Astrocyte of the spinal cord (primary cell): ENCODE data around the gene ESYT1.

Experiments used
- DNase-seq: peaks from one replicate; pipeline ENCODE4 v3.0.0; 2011; ENCODE audit warnings: low read depth, low spot score
- H3K4me3 ChIP-seq: 2 replicates; pipeline ENCODE4 v1.5.1; 2011; ENCODE audit warnings: low read depth, mild to moderate bottlenecking, low read length, moderate library complexity
- in situ Hi-C: cut with HindIII; loops from 2 replicates; pipeline ENCODE4 v1.10.0; 2017; ENCODE audit warnings: low sequenced_read_pairs
- TF ChIP-seq, protein P1 (sequence below): IDR thresholded peaks from 2 replicates; pipeline ENCODE4 v1.5.1; 2012; ENCODE audit warnings: low read depth, mild to moderate bottlenecking, low read length, inconsistent platforms

The ESYT1 gene, protein sequence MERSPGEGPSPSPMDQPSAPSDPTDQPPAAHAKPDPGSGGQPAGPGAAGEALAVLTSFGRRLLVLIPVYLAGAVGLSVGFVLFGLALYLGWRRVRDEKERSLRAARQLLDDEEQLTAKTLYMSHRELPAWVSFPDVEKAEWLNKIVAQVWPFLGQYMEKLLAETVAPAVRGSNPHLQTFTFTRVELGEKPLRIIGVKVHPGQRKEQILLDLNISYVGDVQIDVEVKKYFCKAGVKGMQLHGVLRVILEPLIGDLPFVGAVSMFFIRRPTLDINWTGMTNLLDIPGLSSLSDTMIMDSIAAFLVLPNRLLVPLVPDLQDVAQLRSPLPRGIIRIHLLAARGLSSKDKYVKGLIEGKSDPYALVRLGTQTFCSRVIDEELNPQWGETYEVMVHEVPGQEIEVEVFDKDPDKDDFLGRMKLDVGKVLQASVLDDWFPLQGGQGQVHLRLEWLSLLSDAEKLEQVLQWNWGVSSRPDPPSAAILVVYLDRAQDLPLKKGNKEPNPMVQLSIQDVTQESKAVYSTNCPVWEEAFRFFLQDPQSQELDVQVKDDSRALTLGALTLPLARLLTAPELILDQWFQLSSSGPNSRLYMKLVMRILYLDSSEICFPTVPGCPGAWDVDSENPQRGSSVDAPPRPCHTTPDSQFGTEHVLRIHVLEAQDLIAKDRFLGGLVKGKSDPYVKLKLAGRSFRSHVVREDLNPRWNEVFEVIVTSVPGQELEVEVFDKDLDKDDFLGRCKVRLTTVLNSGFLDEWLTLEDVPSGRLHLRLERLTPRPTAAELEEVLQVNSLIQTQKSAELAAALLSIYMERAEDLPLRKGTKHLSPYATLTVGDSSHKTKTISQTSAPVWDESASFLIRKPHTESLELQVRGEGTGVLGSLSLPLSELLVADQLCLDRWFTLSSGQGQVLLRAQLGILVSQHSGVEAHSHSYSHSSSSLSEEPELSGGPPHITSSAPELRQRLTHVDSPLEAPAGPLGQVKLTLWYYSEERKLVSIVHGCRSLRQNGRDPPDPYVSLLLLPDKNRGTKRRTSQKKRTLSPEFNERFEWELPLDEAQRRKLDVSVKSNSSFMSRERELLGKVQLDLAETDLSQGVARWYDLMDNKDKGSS

DNA sequence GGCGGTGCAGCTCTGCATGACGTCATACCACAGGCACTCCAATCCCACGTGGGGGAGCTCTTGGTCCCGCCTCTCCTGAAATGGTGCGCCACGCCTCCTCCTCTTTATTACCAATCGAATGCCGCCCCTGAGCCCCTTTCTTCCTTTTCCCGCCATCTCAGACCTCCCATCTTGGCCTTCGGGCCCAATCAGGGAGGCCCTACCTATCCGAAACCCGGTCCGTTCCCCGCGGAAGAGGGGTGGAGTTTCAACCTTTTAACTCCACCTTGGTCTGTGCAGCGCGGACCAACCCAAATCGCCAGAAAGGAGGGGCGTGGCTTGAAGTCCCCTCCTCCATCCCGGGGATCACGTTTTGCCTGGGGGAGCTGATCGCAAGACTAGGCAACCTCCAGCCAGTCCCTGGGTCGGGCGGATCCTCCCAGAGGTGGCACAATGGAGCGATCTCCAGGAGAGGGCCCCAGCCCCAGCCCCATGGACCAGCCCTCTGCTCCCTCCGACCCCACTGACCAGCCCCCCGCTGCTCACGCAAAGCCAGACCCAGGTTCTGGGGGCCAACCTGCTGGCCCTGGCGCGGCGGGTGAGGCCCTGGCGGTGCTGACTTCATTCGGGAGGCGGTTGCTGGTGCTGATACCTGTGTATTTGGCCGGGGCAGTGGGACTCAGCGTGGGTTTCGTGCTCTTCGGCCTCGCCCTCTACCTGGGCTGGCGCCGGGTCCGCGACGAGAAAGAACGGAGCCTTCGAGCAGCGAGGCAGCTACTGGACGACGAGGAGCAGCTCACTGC lies at the start of gene ESYT1:
TSS of gene ESYT1 (plus strand) at position 380 of the 782 bp plus-strand sequence. CDS start at position 433, 53 bp downstream.
- H3K4me3 ChIP-seq, result peak within 1 kb of the TSS; percentile 93
- peak; percentile 100 for DNase-seq
- in situ Hi-C loops, result no loop called here
- TF ChIP-seq, protein P1, sequence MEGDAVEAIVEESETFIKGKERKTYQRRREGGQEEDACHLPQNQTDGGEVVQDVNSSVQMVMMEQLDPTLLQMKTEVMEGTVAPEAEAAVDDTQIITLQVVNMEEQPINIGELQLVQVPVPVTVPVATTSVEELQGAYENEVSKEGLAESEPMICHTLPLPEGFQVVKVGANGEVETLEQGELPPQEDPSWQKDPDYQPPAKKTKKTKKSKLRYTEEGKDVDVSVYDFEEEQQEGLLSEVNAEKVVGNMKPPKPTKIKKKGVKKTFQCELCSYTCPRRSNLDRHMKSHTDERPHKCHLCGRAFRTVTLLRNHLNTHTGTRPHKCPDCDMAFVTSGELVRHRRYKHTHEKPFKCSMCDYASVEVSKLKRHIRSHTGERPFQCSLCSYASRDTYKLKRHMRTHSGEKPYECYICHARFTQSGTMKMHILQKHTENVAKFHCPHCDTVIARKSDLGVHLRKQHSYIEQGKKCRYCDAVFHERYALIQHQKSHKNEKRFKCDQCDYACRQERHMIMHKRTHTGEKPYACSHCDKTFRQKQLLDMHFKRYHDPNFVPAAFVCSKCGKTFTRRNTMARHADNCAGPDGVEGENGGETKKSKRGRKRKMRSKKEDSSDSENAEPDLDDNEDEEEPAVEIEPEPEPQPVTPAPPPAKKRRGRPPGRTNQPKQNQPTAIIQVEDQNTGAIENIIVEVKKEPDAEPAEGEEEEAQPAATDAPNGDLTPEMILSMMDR, result no peak

DNA sequence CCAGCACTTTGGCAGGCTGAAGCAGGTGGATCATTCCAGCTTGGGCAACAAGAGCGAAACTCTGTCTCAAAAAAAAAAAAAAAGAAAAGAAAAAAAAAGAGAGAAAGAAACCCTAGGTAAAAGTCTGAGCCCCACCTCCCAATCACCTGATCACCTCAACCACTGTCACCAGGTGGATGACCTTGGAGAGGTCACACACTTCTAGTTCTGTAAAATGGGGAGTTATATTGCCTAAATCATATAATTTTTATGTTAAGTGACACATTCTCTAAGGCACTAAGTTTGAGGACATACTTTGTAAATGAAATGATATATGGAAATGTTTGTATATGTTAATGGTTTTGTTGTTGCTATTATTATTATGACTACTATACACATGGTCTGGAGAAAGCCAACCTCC lies 49.6 kb upstream of the ESYT1 start:
- in situ Hi-C loops, result no loop called here
- TF ChIP-seq, protein P1, result no peak
- DNase-seq, result no peak
- H3K4me3 ChIP-seq, result no peak overlapping the region

DNA sequence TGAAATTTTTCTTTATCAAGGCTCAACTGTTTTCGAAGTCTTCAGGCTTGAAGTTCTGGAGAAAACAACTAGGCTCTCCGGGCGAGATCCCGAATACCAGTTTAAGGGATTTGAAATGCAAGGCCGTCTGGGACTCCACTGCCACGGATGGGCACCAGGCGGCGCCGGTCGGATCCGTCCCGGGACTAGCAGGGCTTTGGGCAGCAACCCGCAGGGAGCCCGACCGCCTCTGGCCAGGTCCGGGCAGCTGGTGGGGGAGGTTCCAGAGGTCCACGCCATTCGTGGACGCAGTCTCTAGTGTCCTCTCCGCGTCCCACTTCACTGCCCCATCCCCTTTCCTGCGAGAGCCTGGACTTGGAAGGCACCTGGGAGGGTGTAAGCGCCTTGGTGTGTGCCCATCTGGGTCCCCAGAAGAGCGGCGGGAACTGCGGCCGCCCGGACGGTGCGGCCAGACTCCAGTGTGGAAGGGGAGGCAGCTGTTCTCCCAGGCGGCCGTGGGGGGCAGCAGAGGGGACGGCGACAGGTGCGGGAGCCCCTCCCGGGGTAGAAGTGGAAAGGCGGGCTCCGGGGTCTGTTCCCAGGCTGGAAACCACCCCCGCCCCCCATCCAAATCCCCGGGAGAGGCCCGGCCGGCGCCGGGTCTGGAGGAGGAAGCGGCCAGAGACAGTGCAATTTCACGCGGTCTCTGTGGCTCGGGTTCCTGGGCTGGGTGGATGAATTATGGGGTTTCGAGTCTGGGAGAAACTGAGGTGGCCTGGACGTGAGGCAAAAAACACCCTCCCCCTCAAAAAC lies 48.9 kb upstream of the ESYT1 start:
- H3K4me3 ChIP-seq, result peak overlapping the region; percentile 42
- TF ChIP-seq, protein P1, result peak; percentile 86
- DNase-seq, result peak; percentile 85
- in situ Hi-C loops, result no loop called here

DNA sequence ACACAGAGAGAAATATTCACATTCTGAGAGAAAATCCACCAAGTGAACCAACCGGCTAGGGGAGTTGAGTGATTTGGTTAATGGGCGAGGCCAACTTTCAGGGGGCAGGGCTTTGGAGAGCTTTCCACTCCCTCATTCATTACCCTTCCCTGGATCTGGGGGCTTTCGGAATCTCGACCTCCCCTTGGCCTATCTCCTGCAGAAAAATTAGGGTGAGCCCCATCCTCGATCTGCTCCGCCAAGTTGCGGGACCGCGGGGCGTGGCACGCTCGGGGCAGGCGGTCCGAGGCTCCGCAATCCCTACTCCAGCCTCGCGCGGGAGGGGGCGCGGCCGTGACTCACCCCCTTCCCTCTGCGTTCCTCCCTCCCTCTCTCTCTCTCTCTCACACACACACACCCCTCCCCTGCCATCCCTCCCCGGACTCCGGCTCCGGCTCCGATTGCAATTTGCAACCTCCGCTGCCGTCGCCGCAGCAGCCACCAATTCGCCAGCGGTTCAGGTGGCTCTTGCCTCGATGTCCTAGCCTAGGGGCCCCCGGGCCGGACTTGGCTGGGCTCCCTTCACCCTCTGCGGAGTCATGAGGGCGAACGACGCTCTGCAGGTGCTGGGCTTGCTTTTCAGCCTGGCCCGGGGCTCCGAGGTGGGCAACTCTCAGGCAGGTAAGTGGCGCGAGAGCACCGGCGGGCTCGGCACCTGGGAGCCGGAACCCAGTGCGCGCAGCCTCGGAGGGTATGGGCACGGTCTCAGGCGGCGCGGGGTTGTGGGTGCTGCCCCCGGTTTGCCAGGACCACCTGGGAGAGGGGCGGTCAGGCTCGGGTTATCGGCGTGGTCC lies 48.1 kb upstream of the ESYT1 start, which contains the start of gene ERBB3:
TSS of gene ERBB3 (plus strand) at position 443 of the 833 bp plus-strand sequence. CDS start at position 579, 136 bp downstream.
- peak; percentile 79 for DNase-seq
- in situ Hi-C loops, result no loop called here

DNA sequence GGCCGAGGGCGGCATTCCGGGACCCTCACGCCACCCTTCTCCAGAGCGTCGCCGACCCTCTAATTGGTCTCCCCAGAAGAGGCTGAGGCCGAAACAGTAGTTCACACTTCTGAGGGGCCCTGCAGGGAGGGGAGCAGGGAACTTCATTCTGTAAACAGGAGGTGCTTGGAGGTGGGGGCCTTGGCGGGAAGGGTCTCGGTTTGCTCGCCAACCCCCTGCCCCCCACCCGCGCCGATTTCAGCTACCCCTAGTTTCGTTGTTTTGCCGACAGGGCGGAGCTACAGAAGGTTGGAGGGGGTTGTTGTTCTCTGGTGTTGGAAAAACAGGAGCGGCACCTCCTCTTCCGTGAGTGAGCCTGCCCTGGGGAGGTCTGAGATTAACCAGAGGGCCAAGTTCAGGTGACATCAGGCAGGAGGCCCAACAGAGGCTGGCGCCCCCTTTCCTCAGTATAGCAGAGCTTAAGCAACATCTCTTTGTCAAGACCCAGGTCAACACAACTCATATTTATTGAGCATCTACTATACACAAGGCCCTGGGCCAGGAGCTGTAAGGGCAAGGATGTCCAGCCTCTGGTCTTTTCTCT lies 47.4 kb upstream of the ESYT1 start:
- in situ Hi-C loops, result no loop called here
- TF ChIP-seq, protein P1, result no peak
- no peak for DNase-seq
- H3K4me3 ChIP-seq, result peak overlapping the region; percentile 42

More for the DNA sequence above, 48.1 kb upstream of the ESYT1 start, which contains the start of gene ERBB3:
- TF ChIP-seq, protein P1, result no peak
- H3K4me3 ChIP-seq, result peak within 1 kb of the TSS; percentile 42
